PC-9 (cell line): Measurements from ENCODE around the gene ZNF700. TPM values are rescaled to one million over a fixed set of nuclear protein-coding genes. Genes with fewer than 3 reads are reported as not detected.
A peak's percentile ranks its signal among the peaks of the same experiment; 100 is the strongest.
"Not testable (repeated sequence)": the region's sequence is repeated elsewhere in the genome, so short reads cannot be mapped to it uniquely, and the experiment has no call there.

Experiments
- BruUV-seq: library from RNA; stranded (reverse); fragments of 400-500 nt; replicated peaks from 2 replicates; lab custom pipeline; 2021; lab: Mats Ljungman, UMichigan
- CTCF ChIA-PET: fragments of 300-600 bp; sonication (Branson Sonifier 250); formaldehyde crosslinking; loops from one replicate; lab custom pipeline; 2022; ENCODE audit warnings: antibody characterized with exemption; lab: Charles Lee
- POLR2A ChIA-PET: fragments of 300-600 bp; sonication (Branson Sonifier 250); formaldehyde crosslinking; loops from one replicate; lab custom pipeline; 2022; ENCODE audit warnings: antibody characterized with exemption; ENCODE audit not compliant: unreplicated experiment; lab: Charles Lee
- DNase-seq, 2 experiments: peaks; one replicate each; pipeline versions ENCODE4 v3.0.0 to v3.0.0-alpha.2; 2015 to 2022; ENCODE audit warnings: mixed read lengths in 1 of 2
- H2AFZ ChIP-seq: fragments of 200-600 bp; sonication (generic); 2 replicates; pipeline ENCODE4 v1.8.1; 2017; ENCODE audit warnings: antibody characterized with exemption
- H3F3A ChIP-seq: fragments of 200-600 bp; sonication (generic); 2 replicates; pipeline ENCODE4 v1.8.1; 2017; ENCODE audit warnings: antibody characterized with exemption, mild to moderate bottlenecking, low read depth; ENCODE audit not compliant: insufficient read depth
- H3K27ac ChIP-seq: fragments of 200-600 bp; sonication (generic); 2 replicates; pipeline ENCODE4 v1.6.1; 2016; ENCODE audit warnings: mixed run types
- H3K27me3 ChIP-seq: fragments of 200-600 bp; sonication (generic); 2 replicates; pipeline ENCODE4 v1.6.1; 2016; ENCODE audit warnings: low read depth, mixed run types; ENCODE audit not compliant: insufficient read depth
- H3K36me3 ChIP-seq: fragments of 200-600 bp; sonication (generic); 2 replicates; pipeline ENCODE4 v1.6.1; 2016; ENCODE audit warnings: low read depth, mixed run types
- H3K4me1 ChIP-seq: fragments of 200-600 bp; sonication (generic); replicated peaks from 2 replicates; pipeline ENCODE4 v1.6.1; 2016; ENCODE audit warnings: mixed run types; ENCODE audit not compliant: insufficient read depth
- H3K4me2 ChIP-seq: fragments of 200-600 bp; sonication (generic); 2 replicates; pipeline ENCODE4 v1.6.1; 2017; ENCODE audit warnings: mixed run types
- H3K4me3 ChIP-seq: fragments of 200-600 bp; sonication (generic); 2 replicates; pipeline ENCODE4 v1.6.1; 2016; ENCODE audit warnings: mixed run types
- H3K79me2 ChIP-seq: fragments of 200-600 bp; sonication (generic); 2 replicates; pipeline ENCODE4 v1.6.1; 2017; ENCODE audit warnings: low read depth, mixed run types
- H3K9me2 ChIP-seq: fragments of 200-600 bp; sonication (generic); 2 replicates; pipeline ENCODE4 v1.8.1; 2017; ENCODE audit warnings: mild to moderate bottlenecking; ENCODE audit not compliant: insufficient read depth
- H3K9me3 ChIP-seq: fragments of 200-600 bp; sonication (generic); 2 replicates; pipeline ENCODE4 v1.8.1; 2016; ENCODE audit warnings: low read depth; ENCODE audit not compliant: insufficient read depth
- H4K20me1 ChIP-seq: fragments of 200-600 bp; sonication (generic); 2 replicates; pipeline ENCODE4 v1.8.1; 2017; ENCODE audit not compliant: insufficient read depth
- EZH2 ChIP-seq: fragments of 200-600 bp; sonication (generic); IDR thresholded peaks from 2 replicates; pipeline ENCODE4 v1.8.0; 2017; ENCODE audit warnings: antibody characterized with exemption, low read depth
- intact Hi-C: fragments of 100-400 bp; cut with micrococcal nuclease; formaldehyde crosslinking; loops from one replicate; pipeline ENCODE4 v1.10.0; 2022; ENCODE audit not compliant: unreplicated experiment
- total RNA-seq: library from RNA; stranded (reverse); gene quantifications from 2 replicates; pipeline ENCODE4 v1.2.3, GENCODE V29; 2021
- TF ChIP-seq, protein P1 (sequence below): fragments of 200-600 bp; sonication (generic); conservative IDR thresholded peaks from 2 replicates; pipeline ENCODE4 v1.6.1; 2017; ENCODE audit warnings: mixed run types, antibody characterized with exemption, mild to moderate bottlenecking, moderate library complexity

The ZNF700 gene
- total RNA-seq, 1 experiment from 2014 or later: 7.6 TPM

DNA sequence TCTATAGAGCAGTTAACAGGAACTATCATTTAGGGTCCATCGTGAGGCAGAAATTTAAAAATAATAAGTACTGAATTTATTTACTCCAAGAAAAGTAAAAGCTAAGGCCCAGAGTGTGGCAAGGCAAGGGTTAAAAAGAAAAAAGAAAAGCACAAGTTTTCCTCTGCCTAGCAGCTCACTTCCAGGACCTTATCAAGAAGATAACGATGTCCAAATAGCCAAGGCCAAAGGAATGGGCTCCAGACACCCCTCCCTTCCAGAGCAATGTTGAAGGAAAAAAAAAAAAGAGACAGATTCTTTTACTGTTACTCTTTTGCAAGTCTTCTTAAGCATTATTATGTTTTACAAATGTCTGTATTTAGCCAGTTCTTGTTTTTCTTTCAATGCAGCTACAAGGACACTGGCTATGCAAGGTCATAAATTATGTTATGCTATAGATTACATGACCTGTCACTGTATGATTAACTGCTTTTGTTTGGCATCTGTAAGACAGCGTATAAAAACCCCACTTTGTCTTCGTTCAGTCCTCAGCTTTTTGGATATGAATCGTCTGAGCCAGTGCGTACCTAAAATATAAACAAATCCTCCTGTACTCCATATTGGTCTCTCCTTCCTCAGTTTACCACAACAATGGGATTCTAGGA is 2.9 kb upstream of the ZNF700 start:
- H2AFZ ChIP-seq: no peak overlapping the region
- H3K4me2 ChIP-seq: no peak overlapping the region
- no peak for DNase-seq
- peaks cover 4% of the 10 kb centered on the region; the same call in 1 of the 2 replicates for H3K36me3 ChIP-seq
- peaks cover 12% of the 10 kb centered on the region for H3F3A ChIP-seq
- ChIA-PET POLR2A (no interaction called here), CTCF (interaction anchor here (0.6 kb wide), 1 partner anchor 38 kb away, joined by 5 read pairs; no protein-coding TSS in a partner anchor)
- H4K20me1 ChIP-seq: no peaks in the 10 kb centered on the region
- no peaks in the 10 kb centered on the region for H3K9me2 ChIP-seq
- H3K4me3 ChIP-seq: no peak overlapping the region
- no peaks in the 10 kb centered on the region for H3K9me3 ChIP-seq
- H3K27ac ChIP-seq: no peak overlapping the region
- H3K79me2 ChIP-seq: peaks cover 17% of the 10 kb centered on the region
- BruUV-seq: no TSS peak
- H3K27me3 ChIP-seq: no peaks in the 10 kb centered on the region
- peaks cover 21% of the 10 kb centered on the region for H3K4me1 ChIP-seq
- intact Hi-C loops: loop anchor here (5.0 kb wide), 2 partner anchors 35 to 745 kb away; partner anchors contain the start of genes MAN2B1, WDR83 and ZNF69
- TF ChIP-seq, protein P1, sequence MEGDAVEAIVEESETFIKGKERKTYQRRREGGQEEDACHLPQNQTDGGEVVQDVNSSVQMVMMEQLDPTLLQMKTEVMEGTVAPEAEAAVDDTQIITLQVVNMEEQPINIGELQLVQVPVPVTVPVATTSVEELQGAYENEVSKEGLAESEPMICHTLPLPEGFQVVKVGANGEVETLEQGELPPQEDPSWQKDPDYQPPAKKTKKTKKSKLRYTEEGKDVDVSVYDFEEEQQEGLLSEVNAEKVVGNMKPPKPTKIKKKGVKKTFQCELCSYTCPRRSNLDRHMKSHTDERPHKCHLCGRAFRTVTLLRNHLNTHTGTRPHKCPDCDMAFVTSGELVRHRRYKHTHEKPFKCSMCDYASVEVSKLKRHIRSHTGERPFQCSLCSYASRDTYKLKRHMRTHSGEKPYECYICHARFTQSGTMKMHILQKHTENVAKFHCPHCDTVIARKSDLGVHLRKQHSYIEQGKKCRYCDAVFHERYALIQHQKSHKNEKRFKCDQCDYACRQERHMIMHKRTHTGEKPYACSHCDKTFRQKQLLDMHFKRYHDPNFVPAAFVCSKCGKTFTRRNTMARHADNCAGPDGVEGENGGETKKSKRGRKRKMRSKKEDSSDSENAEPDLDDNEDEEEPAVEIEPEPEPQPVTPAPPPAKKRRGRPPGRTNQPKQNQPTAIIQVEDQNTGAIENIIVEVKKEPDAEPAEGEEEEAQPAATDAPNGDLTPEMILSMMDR: no peak
- no peak for TF ChIP-seq EZH2

DNA sequence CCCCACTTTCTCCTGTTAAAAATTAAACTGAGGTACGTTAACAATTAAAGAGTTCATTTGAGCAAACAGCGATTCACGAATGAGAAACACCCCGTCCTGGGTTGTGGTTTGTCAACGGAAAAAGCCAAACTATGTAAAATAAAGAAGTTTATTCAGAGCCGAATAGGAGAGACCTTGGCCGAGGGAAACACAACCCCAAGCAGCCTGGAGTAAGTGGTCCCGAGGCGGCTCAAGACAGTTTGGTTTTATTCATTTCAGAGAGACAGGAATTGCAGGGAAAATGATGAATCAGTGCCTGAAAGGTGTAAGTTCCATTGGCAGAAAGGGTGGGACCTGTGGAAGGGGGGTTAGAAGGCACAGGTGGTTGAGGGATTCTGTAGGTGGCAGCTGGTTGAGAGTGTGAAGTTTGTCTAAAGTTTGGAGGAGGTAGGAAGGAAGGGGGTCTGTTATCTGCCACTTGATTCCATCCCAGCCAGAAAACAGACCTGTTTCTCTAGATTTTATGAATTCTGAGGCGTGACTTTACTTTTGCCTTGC is 812 bp downstream of the ZNF700 start:
- Histone ChIP-seq H3K4me2 (peak overlapping the region; percentile 92), H3K36me3 (peaks cover 10% of the 10 kb centered on the region; the same call in 1 of the 2 replicates), H2AFZ (peak overlapping the region; percentile 92), H3K4me3 (peak overlapping the region; percentile 91), H3F3A (peaks cover 12% of the 10 kb centered on the region), H3K4me1 (peaks cover 21% of the 10 kb centered on the region), H3K9me3 (peaks cover 16% of the 10 kb centered on the region), H3K79me2 (peaks cover 32% of the 10 kb centered on the region), H3K27ac (peak overlapping the region; percentile 53; the same call in 1 of the 2 replicates)
- BruUV-seq, DNase-seq, POLR2A ChIA-PET, H4K20me1 ChIP-seq, H3K27me3 ChIP-seq, H3K9me2 ChIP-seq, intact Hi-C loops: not testable (repeated sequence)
- CTCF ChIA-PET: interaction anchor here (0.6 kb wide), 1 partner anchor 641 kb away, joined by 7 read pairs; no protein-coding TSS in a partner anchor

DNA sequence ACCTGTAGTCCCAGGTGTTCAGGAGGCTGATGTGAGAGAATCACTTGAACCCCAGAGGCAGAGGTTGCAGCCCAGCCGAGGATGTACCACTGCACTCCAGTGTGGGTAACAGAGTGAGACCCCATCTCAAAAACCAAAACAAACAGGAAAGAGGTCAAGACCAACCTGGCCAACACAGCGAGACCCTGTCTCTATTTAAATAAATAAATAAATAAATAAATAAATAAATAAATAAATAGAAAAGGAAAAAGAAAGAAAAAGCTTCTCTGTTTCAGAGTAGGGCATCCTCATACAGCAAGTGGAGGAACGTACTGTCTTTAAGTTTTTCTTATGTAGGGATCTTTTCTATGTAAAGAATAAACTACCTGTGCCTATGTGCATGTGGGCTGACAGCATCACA is 2.3 kb downstream of the ZNF700 start:
- Histone ChIP-seq H3K27ac (no peak overlapping the region), H3K4me1 (peaks cover 21% of the 10 kb centered on the region), H3K36me3 (peaks cover 25% of the 10 kb centered on the region), H2AFZ (no peak overlapping the region), H3K9me2 (no peaks in the 10 kb centered on the region), H3K79me2 (peaks cover 41% of the 10 kb centered on the region), H3K9me3 (peaks cover 18% of the 10 kb centered on the region), H3F3A (peaks cover 11% of the 10 kb centered on the region), H4K20me1 (no peaks in the 10 kb centered on the region), H3K4me2 (no peak overlapping the region; the same call in 1 of the 2 replicates), H3K27me3 (no peaks in the 10 kb centered on the region), H3K4me3 (no peak overlapping the region)
- no TSS peak for BruUV-seq
- CTCF ChIA-PET: interaction anchor here (0.7 kb wide), 1 partner anchor 901 kb away, joined by 3 read pairs; no protein-coding TSS in a partner anchor
- POLR2A ChIA-PET: interaction anchor here (0.7 kb wide), 1 partner anchor 303 kb away, joined by 14 read pairs; no protein-coding TSS in a partner anchor
- DNase-seq: no peak
- TF ChIP-seq, protein P1: no peak
- no peak for TF ChIP-seq EZH2
- intact Hi-C loops: no loop called here
